ENCODE results near the gene PEX11G.

GRCh38 chr19:7427944-7428343 lies 60.9 kb downstream of the PEX11G start:
- no peak for TF ChIP-seq CTCF (IDR thresholded peaks at IDR 0.05)
- TF ChIP-seq POLR2A (IDR thresholded peaks at IDR 0.05) = no peak

All from adrenal gland (tissue), 5 donors.